Measurements from ENCODE around the gene EFCAB5. TPM values are rescaled to one million over a fixed set of nuclear protein-coding genes. Genes with fewer than 3 reads are reported as not detected.

EFCAB5 gene
- total RNA-seq, 2 donors from 2014 or later, result not detected

DNA sequence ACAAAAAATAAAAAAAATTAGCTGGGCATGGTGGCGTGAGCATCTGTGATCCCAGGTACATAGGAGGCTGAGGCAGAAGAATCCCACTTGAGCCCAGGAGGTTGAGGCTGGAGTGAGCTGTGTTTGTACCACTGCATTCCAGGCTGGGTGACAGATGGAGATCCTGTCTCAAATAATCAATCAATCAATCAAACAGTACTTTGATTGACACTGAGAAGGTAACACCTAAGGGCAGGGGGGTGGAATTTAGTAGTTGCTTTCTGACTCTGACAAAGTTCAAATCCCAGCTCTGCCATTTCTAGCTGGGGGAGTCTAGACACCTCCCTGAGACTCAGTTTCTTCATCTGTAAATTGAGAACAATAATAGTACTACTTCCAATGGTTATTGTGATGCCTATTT lies 23.4 kb upstream of the EFCAB5 start:
- Mint-ChIP-seq H3K27me3 (ENCODE audit: insufficient read depth) (no peaks in the 10 kb centered on the region), H3K36me3 (ENCODE audit: low read depth) (no peaks in the 10 kb centered on the region), H3K4me3 (no peak overlapping the region), H3K27ac (no peak overlapping the region), H3K4me1 (no peaks in the 10 kb centered on the region), H3K9me3 (no peaks in the 10 kb centered on the region)
- Histone ChIP-seq H3K9ac (ENCODE audit: extremely low read depth, low read length, poor library complexity, severe bottlenecking) (no peak overlapping the region), H3K27ac (ENCODE audit: low read depth, low read length) (no peak overlapping the region), H3K4me3 (ENCODE audit: low read length) (no peak overlapping the region), H3K36me3 (ENCODE audit: control insufficient read depth, insufficient read depth, low read length) (no peaks in the 10 kb centered on the region), H3K4me1 (ENCODE audit: control insufficient read depth, insufficient read depth, low read length) (no peaks in the 10 kb centered on the region), H3K27me3 (ENCODE audit: control insufficient read depth, insufficient read depth, low read length, poor library complexity, severe bottlenecking) (no peaks in the 10 kb centered on the region), H3K9me3 (ENCODE audit: control insufficient read depth, low read length) (no peaks in the 10 kb centered on the region)
- 100% methylated on average over 1 of the region's 1 CpG; no CpG with 5 or more reads in 1 of the 2 experiments for WGBS, 2 experiments (ENCODE audit: insufficient coverage in 1 of 2, insufficient read length in 1 of 2)
- TF ChIP-seq, protein P1, sequence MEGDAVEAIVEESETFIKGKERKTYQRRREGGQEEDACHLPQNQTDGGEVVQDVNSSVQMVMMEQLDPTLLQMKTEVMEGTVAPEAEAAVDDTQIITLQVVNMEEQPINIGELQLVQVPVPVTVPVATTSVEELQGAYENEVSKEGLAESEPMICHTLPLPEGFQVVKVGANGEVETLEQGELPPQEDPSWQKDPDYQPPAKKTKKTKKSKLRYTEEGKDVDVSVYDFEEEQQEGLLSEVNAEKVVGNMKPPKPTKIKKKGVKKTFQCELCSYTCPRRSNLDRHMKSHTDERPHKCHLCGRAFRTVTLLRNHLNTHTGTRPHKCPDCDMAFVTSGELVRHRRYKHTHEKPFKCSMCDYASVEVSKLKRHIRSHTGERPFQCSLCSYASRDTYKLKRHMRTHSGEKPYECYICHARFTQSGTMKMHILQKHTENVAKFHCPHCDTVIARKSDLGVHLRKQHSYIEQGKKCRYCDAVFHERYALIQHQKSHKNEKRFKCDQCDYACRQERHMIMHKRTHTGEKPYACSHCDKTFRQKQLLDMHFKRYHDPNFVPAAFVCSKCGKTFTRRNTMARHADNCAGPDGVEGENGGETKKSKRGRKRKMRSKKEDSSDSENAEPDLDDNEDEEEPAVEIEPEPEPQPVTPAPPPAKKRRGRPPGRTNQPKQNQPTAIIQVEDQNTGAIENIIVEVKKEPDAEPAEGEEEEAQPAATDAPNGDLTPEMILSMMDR (conservative IDR thresholded peaks at IDR 0.05), result no peak
- no peak for DNase-seq

DNA sequence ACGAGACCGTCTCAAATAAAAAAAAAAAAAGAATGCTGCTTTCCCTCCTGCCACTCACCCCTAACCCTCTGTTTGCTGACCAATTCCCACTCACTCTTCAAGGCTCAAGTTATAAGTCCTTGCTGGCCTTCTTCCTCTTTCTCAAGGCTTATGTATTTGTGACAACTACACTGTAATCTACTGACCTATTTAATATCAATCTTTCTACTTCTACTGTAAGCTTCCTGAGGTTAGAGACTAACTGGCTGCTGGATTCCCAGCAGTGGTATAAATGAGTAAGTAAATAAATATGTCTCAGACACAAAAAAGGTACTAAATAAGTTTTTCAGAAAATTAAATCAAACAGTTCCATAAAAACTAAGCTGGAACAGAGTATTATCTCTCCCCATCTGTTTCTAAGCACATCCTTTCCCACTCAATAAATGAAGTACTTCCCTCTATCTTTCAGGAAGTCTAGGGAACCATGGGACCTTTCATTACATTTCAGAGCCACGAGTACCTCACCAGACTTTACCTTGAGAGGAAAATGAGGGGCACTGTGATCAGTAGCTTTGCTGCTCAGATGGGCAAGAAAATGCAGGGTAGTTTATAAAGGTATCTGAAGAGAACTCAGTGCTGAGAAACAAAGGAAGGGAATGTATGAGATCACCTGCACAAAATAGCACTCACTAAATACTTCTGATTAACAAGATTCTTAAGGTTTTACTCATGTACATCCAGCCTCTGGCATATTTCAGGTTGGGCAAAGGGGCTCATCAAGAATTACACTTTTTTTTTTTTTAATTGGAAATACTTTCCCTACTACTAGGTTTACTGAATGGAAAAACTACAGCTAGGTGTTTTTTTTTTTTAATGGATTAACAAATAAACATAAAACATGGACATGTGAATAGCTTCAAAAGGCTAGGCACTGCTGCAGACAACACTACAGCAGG lies 22.2 kb upstream of the EFCAB5 start:
- H3K4me3 ChIP-seq (ENCODE audit: low read length), result no peak overlapping the region
- H3K36me3 Mint-ChIP-seq (ENCODE audit: low read depth), result no peaks in the 10 kb centered on the region
- no peak overlapping the region for H3K9ac ChIP-seq (ENCODE audit: extremely low read depth, low read length, poor library complexity, severe bottlenecking)
- no peak for DNase-seq
- H3K4me1 ChIP-seq (ENCODE audit: control insufficient read depth, insufficient read depth, low read length), result no peaks in the 10 kb centered on the region
- 93% methylated on average over 3 of the region's 3 CpGs for whole genome bisulfite sequencing, 2 experiments (ENCODE audit: insufficient coverage in 1 of 2, insufficient read length in 1 of 2)
- H3K27ac ChIP-seq (ENCODE audit: low read depth, low read length), result no peak overlapping the region
- TF ChIP-seq, protein P1 (conservative IDR thresholded peaks at IDR 0.05), result no peak
- no peaks in the 10 kb centered on the region for H3K27me3 ChIP-seq (ENCODE audit: control insufficient read depth, insufficient read depth, low read length, poor library complexity, severe bottlenecking)
- H3K9me3 Mint-ChIP-seq, result no peaks in the 10 kb centered on the region
- no peaks in the 10 kb centered on the region for H3K27me3 Mint-ChIP-seq (ENCODE audit: insufficient read depth)
- H3K4me3 Mint-ChIP-seq, result no peak overlapping the region
- no peaks in the 10 kb centered on the region for H3K9me3 ChIP-seq (ENCODE audit: control insufficient read depth, low read length)
- H3K27ac Mint-ChIP-seq, result peak overlapping the region; percentile 67
- no peaks in the 10 kb centered on the region for H3K4me1 Mint-ChIP-seq
- H3K36me3 ChIP-seq (ENCODE audit: control insufficient read depth, insufficient read depth, low read length), result no peaks in the 10 kb centered on the region

GRCh38 chr17:29924786-29925185 lies 16.6 kb upstream of the EFCAB5 start:
- Histone ChIP-seq H3K9ac (ENCODE audit: extremely low read depth, low read length, poor library complexity, severe bottlenecking) (no peak overlapping the region), H3K27ac (ENCODE audit: low read depth, low read length) (no peak overlapping the region), H3K9me3 (ENCODE audit: control insufficient read depth, low read length) (no peaks in the 10 kb centered on the region), H3K27me3 (ENCODE audit: control insufficient read depth, insufficient read depth, low read length, poor library complexity, severe bottlenecking) (no peaks in the 10 kb centered on the region), H3K4me3 (ENCODE audit: low read length) (no peak overlapping the region), H3K36me3 (ENCODE audit: control insufficient read depth, insufficient read depth, low read length) (no peaks in the 10 kb centered on the region), H3K4me1 (ENCODE audit: control insufficient read depth, insufficient read depth, low read length) (no peaks in the 10 kb centered on the region)
- no peaks in the 10 kb centered on the region for H3K9me3 Mint-ChIP-seq
- DNase-seq, result no peak
- no peaks in the 10 kb centered on the region for H3K36me3 Mint-ChIP-seq (ENCODE audit: low read depth)
- H3K27me3 Mint-ChIP-seq (ENCODE audit: insufficient read depth), result no peaks in the 10 kb centered on the region
- no peak overlapping the region for H3K4me3 Mint-ChIP-seq
- peaks cover 7% of the 10 kb centered on the region for H3K4me1 Mint-ChIP-seq
- WGBS, 2 experiments (ENCODE audit: insufficient coverage in 1 of 2, insufficient read length in 1 of 2), result 100% methylated on average over 1 of the region's 1 CpG
- TF ChIP-seq, protein P1 (conservative IDR thresholded peaks at IDR 0.05), result no peak
- H3K27ac Mint-ChIP-seq, result no peak overlapping the region
